Cardiac septum (tissue), 1 donor: ENCODE measurements around the gene SNRNP40. TPM values are rescaled to one million over a fixed set of nuclear protein-coding genes. Genes with fewer than 3 reads are reported as not detected.

Experiments used
- total RNA-seq: library from RNA; stranded (reverse); fragmentation: NEBNext Ultra II Directional; extraction: Animal tissue kit (Norgen Biotek cat#: 25700); gene quantifications from one replicate; pipeline ENCODE4 v1.2.1, GENCODE V29; 2021
- donor health status: DM: no; HTN: no; CAD: no.

The SNRNP40 gene
- total RNA-seq, 1 donor from 2014 or later, result 21.6 TPM

Other genes with a start within 250 kb of the SNRNP40 start
- 83.7 TPM for gene PUM1, start 231.1 kb downstream of the SNRNP40 start, total RNA-seq
- gene NKAIN1, start 56.9 kb downstream of the SNRNP40 start, total RNA-seq, result 0.11 TPM
- 12.4 TPM for gene ZCCHC17, start 244 bp upstream of the SNRNP40 start, total RNA-seq
- gene FABP3, start 76.3 kb upstream of the SNRNP40 start, total RNA-seq, result 3,048 TPM
- gene SERINC2, start 116.4 kb upstream of the SNRNP40 start, total RNA-seq, result 2.8 TPM